HG02970 (cell line): Measurements from ENCODE around the gene C1orf53.

Experiments used
- ATAC-seq: cut with Tn5 transposase; IDR thresholded peaks from one replicate; pipeline ENCODE4 v1.9.1; 2021; ENCODE audit warnings: mild to moderate bottlenecking, moderate library complexity, moderate number of reproducible peaks; ENCODE audit not compliant: unreplicated experiment, low FRiP score

Gene C1orf53

GRCh38 chr1:197954718-197955418 lies 52.4 kb downstream of the C1orf53 start:
- no peak for ATAC-seq

GRCh38 chr1:197955486-197956394 lies 53.3 kb downstream of the C1orf53 start:
- no peak for ATAC-seq
